Mononuclear cell (primary cell): ENCODE results near the gene TFEB. TPM values are rescaled to one million over a fixed set of nuclear protein-coding genes. Genes with fewer than 3 reads are reported as not detected.

Source experiments
- H3K27me3 ChIP-seq: 2 replicates; pipeline ENCODE4 v1.6.0; 2011; ENCODE audit warnings: low read length, control low read depth; ENCODE audit not compliant: insufficient read depth
- H3K4me1 ChIP-seq: 2 replicates; pipeline ENCODE4 v1.5.1; 2011; ENCODE audit warnings: mild to moderate bottlenecking, low read length, control low read depth; ENCODE audit not compliant: insufficient read depth
- H3K4me3 ChIP-seq: 2 replicates; pipeline ENCODE4 v1.5.1; 2011; ENCODE audit warnings: mild to moderate bottlenecking, low read length, moderate library complexity
- H3K9me3 ChIP-seq: 2 replicates; pipeline ENCODE4 v1.5.1; 2011; ENCODE audit warnings: low read depth, mild to moderate bottlenecking, control low read depth, low read length
- total RNA-seq: library from RNA; depleted of rRNA; stranded (reverse); fragments of >200 nt; gene quantifications from one replicate; pipeline ENCODE4 v1.2.3, GENCODE V29; 2012

The TFEB gene
- total RNA-seq, 1 donor = 18.1 TPM

GRCh38 chr6:41702089-41702745, 33.2 kb downstream of the TFEB start:
- Histone ChIP-seq H3K27me3 (no peaks in the 10 kb centered on the region), H3K4me1 (peaks cover 36% of the 10 kb centered on the region), H3K4me3 (no peak overlapping the region), H3K9me3 (no peaks in the 10 kb centered on the region)

DNA sequence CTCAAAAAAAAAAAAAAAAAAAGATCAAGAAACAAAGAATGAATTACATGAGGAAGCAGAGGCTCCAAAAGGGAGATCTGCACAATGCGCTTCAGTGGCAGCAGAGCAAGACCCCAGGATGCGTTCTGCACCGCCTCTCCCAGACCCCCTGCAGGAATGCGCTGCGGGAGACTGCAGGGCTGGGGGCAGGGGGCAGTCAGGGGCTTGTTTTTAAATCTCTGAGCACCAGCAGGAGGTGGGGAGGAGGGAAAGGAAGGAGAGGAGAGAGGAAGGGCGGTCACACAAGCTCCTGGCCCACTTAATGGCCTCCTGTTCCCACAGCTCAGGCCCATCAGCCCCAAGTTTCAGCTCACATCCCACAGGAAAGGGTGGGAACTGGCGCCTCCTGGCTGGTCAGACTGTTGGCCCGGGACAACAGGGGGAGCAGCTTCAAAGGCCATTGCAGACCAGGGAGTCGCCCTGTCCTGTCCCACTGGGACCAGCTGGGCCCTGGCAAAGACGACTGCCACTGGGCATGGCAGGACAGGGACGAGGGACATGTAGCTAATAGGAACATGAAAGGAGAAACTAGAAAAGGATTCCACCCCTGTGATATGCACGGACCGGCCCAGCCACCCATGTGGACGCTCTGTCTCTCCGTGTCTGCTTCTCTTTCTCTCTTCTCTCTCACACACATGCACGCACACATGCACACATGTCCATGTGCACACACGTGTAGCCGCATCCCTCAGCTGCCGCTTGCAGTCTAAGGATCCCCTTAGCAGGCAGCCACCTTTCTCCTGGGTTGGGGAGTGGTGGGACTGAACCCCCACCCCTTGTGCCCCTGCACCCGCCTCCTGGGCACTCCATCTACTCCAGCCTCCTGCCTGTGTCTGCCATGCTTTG, 34.7 kb downstream of the TFEB start:
- Histone ChIP-seq H3K4me1 (peaks cover 22% of the 10 kb centered on the region), H3K4me3 (no peak overlapping the region), H3K27me3 (no peaks in the 10 kb centered on the region), H3K9me3 (no peaks in the 10 kb centered on the region)

GRCh38 chr6:41699063-41699462, 36.3 kb downstream of the TFEB start:
- peaks cover 6% of the 10 kb centered on the region for H3K4me1 ChIP-seq
- H3K4me3 ChIP-seq = no peak overlapping the region
- no peaks in the 10 kb centered on the region for H3K9me3 ChIP-seq
- no peaks in the 10 kb centered on the region for H3K27me3 ChIP-seq

DNA sequence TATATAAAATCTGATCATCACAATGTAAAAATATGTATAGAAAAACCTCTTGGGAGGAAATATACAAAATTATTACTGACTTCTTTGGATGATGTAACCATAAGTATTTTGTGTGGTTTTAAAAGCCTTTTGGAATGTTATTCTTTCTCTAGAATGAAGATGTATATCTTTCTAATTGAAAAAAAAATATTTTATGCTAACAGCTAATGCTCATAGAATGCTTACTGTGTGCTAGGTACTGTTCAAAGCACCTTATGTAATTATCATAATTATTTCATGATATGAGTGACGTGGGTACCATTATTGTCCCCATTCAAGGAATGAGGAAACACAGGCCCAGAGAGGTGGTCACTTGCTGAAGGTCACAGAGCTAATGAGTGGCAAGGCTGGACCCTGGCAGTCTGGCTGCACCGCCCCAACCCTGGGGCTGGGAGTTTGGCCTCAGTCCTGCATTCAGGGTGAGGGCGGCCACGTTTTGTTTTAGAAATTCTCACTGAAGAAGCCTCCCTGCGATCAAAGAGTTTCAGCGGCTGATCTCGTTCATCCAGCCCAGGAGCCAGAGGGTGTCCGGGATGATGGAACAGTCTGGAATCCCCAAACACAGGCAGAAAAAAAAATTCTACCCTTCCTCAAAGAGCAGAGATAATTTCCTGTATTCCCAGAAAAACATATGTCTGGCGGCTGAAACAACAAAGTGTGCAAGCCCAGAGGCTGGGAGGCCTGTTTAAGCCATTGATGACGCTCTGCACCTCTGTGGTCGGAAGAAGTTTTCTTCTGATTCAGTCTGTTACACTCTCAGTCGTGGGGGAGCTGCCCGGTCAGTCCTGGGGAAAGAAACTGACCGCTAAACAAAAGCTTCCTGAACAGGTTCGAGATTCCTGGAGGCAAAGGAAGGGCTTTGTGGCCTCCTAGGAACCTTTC, 37.3 kb downstream of the TFEB start:
- H3K27me3 ChIP-seq = no peaks in the 10 kb centered on the region
- H3K9me3 ChIP-seq = no peaks in the 10 kb centered on the region
- H3K4me1 ChIP-seq = no peaks in the 10 kb centered on the region
- no peak overlapping the region for H3K4me3 ChIP-seq

GRCh38 chr6:41696788-41697187, 38.6 kb downstream of the TFEB start:
- H3K4me1 ChIP-seq = no peaks in the 10 kb centered on the region
- H3K27me3 ChIP-seq = no peaks in the 10 kb centered on the region
- H3K4me3 ChIP-seq = no peak overlapping the region
- no peaks in the 10 kb centered on the region for H3K9me3 ChIP-seq

DNA sequence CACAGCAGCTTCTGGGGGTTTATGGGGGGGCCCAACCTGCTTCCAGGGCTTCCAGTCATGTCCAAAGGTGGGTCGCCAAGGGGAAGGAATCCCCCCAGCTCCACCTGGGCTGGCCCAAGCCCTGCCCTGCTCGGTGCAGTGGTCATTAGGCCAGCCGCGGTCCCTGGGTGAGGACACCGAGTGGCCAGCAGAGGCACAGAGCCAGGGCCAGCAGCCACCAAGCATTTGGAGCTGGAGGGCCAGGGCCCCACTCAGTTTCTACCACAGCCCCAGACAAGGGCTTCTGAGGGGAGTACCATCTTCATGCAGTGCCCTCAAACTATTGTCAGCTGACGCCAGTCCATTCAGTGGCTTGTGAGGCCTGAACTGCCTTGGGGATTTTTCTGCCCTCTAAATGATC, 39.6 kb downstream of the TFEB start:
- no peaks in the 10 kb centered on the region for H3K4me1 ChIP-seq
- no peaks in the 10 kb centered on the region for H3K9me3 ChIP-seq
- no peak overlapping the region for H3K4me3 ChIP-seq
- H3K27me3 ChIP-seq = no peaks in the 10 kb centered on the region

- H3K9me3 ChIP-seq = no peaks in the 10 kb centered on the region
- H3K4me3 ChIP-seq = no peak overlapping the region
- H3K4me1 ChIP-seq = no peaks in the 10 kb centered on the region
- H3K27me3 ChIP-seq = no peaks in the 10 kb centered on the region
Measured at GRCh38 chr6:41694815-41695526, 40.4 kb downstream of the TFEB start.

GRCh38 chr6:41693281-41694240, 41.8 kb downstream of the TFEB start:
- H3K9me3 ChIP-seq = no peaks in the 10 kb centered on the region
- no peak overlapping the region for H3K4me3 ChIP-seq
- H3K27me3 ChIP-seq = no peaks in the 10 kb centered on the region
- H3K4me1 ChIP-seq = no peaks in the 10 kb centered on the region

- H3K4me1 ChIP-seq = no peaks in the 10 kb centered on the region
- H3K4me3 ChIP-seq = no peak overlapping the region
- H3K9me3 ChIP-seq = no peaks in the 10 kb centered on the region
- no peaks in the 10 kb centered on the region for H3K27me3 ChIP-seq
Measured at GRCh38 chr6:41692730-41693129, 42.7 kb downstream of the TFEB start.

- Histone ChIP-seq H3K4me3 (no peak overlapping the region), H3K27me3 (no peaks in the 10 kb centered on the region), H3K4me1 (no peaks in the 10 kb centered on the region), H3K9me3 (no peaks in the 10 kb centered on the region)
Measured at GRCh38 chr6:41692080-41692675, 43.2 kb downstream of the TFEB start.

- no peaks in the 10 kb centered on the region for H3K4me1 ChIP-seq
- no peaks in the 10 kb centered on the region for H3K9me3 ChIP-seq
- no peaks in the 10 kb centered on the region for H3K27me3 ChIP-seq
- H3K4me3 ChIP-seq = no peak overlapping the region
Measured at GRCh38 chr6:41691426-41692079, 43.9 kb downstream of the TFEB start.

GRCh38 chr6:41690541-41691330, 44.7 kb downstream of the TFEB start:
- H3K4me1 ChIP-seq = no peaks in the 10 kb centered on the region
- no peak overlapping the region for H3K4me3 ChIP-seq
- H3K27me3 ChIP-seq = no peaks in the 10 kb centered on the region
- no peaks in the 10 kb centered on the region for H3K9me3 ChIP-seq
